H9 (cell line): ENCODE measurements around the gene FASTK. TPM values are rescaled to one million over a fixed set of nuclear protein-coding genes. Genes with fewer than 3 reads are reported as not detected.

ENCODE experiments used
- DNase-seq: peaks from one replicate; pipeline ENCODE4 v3.0.0-alpha.2; 2017
- H2AFZ ChIP-seq: one replicate; pipeline ENCODE4 v1.6.1; 2013; ENCODE audit warnings: mild to moderate bottlenecking, low read length, control low read depth, moderate library complexity
- H2AK5ac ChIP-seq: 2 replicates; pipeline ENCODE4 v1.6.1; 2013; ENCODE audit warnings: low read length, control low read depth, mixed read lengths; ENCODE audit not compliant: insufficient read length
- H2BK120ac ChIP-seq: one replicate; pipeline ENCODE4 v1.6.1; 2013; ENCODE audit warnings: low read depth, mild to moderate bottlenecking, low read length, control low read depth, inconsistent platforms; ENCODE audit not compliant: poor library complexity, severe bottlenecking
- H2BK12ac ChIP-seq: 2 replicates; pipeline ENCODE4 v1.6.1; 2013; ENCODE audit warnings: low read length, control low read depth, mixed read lengths, low read depth; ENCODE audit not compliant: insufficient read length
- H2BK15ac ChIP-seq: 2 replicates; pipeline ENCODE4 v1.6.1; 2013; ENCODE audit warnings: low read depth, low read length, control low read depth
- H2BK20ac ChIP-seq: one replicate; pipeline ENCODE4 v1.6.1; 2013; ENCODE audit warnings: low read depth, mild to moderate bottlenecking, low read length, control low read depth, inconsistent platforms; ENCODE audit not compliant: poor library complexity, severe bottlenecking
- H2BK5ac ChIP-seq: 2 replicates; pipeline ENCODE4 v1.6.1; 2013; ENCODE audit warnings: low read length, control low read depth, mixed read lengths; ENCODE audit not compliant: insufficient read length
- H3K14ac ChIP-seq: 2 replicates; pipeline ENCODE4 v1.6.1; 2013; ENCODE audit warnings: low read length, control low read depth; ENCODE audit not compliant: insufficient read depth
- H3K18ac ChIP-seq: 2 replicates; pipeline ENCODE4 v1.6.1; 2013; ENCODE audit warnings: low read depth, mild to moderate bottlenecking, mixed read lengths, low read length, control low read depth; ENCODE audit not compliant: insufficient read length
- H3K23ac ChIP-seq: 2 replicates; pipeline ENCODE4 v1.6.1; 2013; ENCODE audit warnings: low read length, control low read depth, mixed read lengths, low read depth; ENCODE audit not compliant: insufficient read length
- H3K23me2 ChIP-seq: 2 replicates; pipeline ENCODE4 v1.6.1; 2013; ENCODE audit warnings: low read depth, mild to moderate bottlenecking, mixed read lengths, low read length, control low read depth; ENCODE audit not compliant: insufficient read length, poor library complexity, severe bottlenecking
- H3K27ac ChIP-seq: 2 replicates; pipeline ENCODE4 v1.5.1; 2013; ENCODE audit warnings: low read length, control low read depth, mixed read lengths, low read depth; ENCODE audit not compliant: insufficient read length
- H3K27me3 ChIP-seq: 2 replicates; pipeline ENCODE4 v1.6.1; 2013; ENCODE audit warnings: low read length, control low read depth, inconsistent platforms; ENCODE audit not compliant: insufficient read depth
- H3K4ac ChIP-seq: 2 replicates; pipeline ENCODE4 v1.6.1; 2013; ENCODE audit warnings: low read depth, mild to moderate bottlenecking, control low read depth, inconsistent platforms, low read length, moderate library complexity
- H3K4me1 ChIP-seq: 2 replicates; pipeline ENCODE4 v1.6.1; 2013; ENCODE audit warnings: low read length, control low read depth, inconsistent platforms; ENCODE audit not compliant: insufficient read depth
- H3K4me2 ChIP-seq: 2 replicates; pipeline ENCODE4 v1.6.1; 2013; ENCODE audit warnings: low read length, control low read depth, mixed read lengths; ENCODE audit not compliant: insufficient read length, insufficient read depth
- H3K56ac ChIP-seq: 2 replicates; pipeline ENCODE4 v1.6.1; 2013; ENCODE audit warnings: low read depth, mild to moderate bottlenecking, mixed read lengths, low read length, control low read depth; ENCODE audit not compliant: insufficient read length
- H3K79me1 ChIP-seq: 2 replicates; pipeline ENCODE4 v1.6.1; 2013; ENCODE audit warnings: low read depth, mild to moderate bottlenecking, moderate library complexity, low read length, control low read depth, inconsistent platforms; ENCODE audit not compliant: insufficient read depth, poor library complexity, severe bottlenecking
- H3K79me2 ChIP-seq: 2 replicates; pipeline ENCODE4 v1.6.1; 2013; ENCODE audit warnings: low read length, control low read depth, inconsistent platforms; ENCODE audit not compliant: insufficient read depth
- H3K9ac ChIP-seq: 2 replicates; pipeline ENCODE4 v1.6.1; 2013; ENCODE audit warnings: low read length, control low read depth, mixed read lengths; ENCODE audit not compliant: insufficient read length; ENCODE audit errors: extremely low read depth
- H3K9me3 ChIP-seq: one replicate; pipeline ENCODE4 v1.6.1; 2013; ENCODE audit warnings: low read depth, low read length, inconsistent platforms; ENCODE audit not compliant: control insufficient read depth
- H3T11ph ChIP-seq: one replicate; pipeline ENCODE4 v1.6.1; 2013; ENCODE audit warnings: mild to moderate bottlenecking, low read length, control low read depth, inconsistent platforms
- H4K20me1 ChIP-seq: one replicate; pipeline ENCODE4 v1.6.1; 2013; ENCODE audit not compliant: control insufficient read depth, insufficient read length, insufficient read depth
- H4K5ac ChIP-seq: 2 replicates; pipeline ENCODE4 v1.6.1; 2013; ENCODE audit warnings: low read depth, mild to moderate bottlenecking, mixed read lengths, low read length, control low read depth; ENCODE audit not compliant: insufficient read length
- H4K8ac ChIP-seq: replicated peaks from 2 replicates; pipeline ENCODE4 v1.6.1; 2013; ENCODE audit warnings: low read length, control low read depth, mixed read lengths, low read depth; ENCODE audit not compliant: insufficient read length
- H4K91ac ChIP-seq: 2 replicates; pipeline ENCODE4 v1.6.1; 2013; ENCODE audit warnings: low read depth, mild to moderate bottlenecking, moderate library complexity, mixed read lengths, low read length, control low read depth; ENCODE audit not compliant: insufficient read length
- H3K27ac Mint-ChIP-seq, 3 experiments: 2 replicates in 2 of 3; 3 replicates in 1 of 3; pipeline ENCODE4 v1.8.0; 2020 to 2021; ENCODE audit warnings: mixed read lengths in 3 of 3, mild to moderate bottlenecking in 1 of 3, moderate library complexity in 1 of 3
- H3K27me3 Mint-ChIP-seq: 2 replicates; pipeline ENCODE4 v1.8.0; 2021; ENCODE audit warnings: low read depth, mild to moderate bottlenecking, moderate library complexity, mixed read lengths
- H3K36me3 Mint-ChIP-seq, 3 experiments: 2 replicates in 2 of 3; 3 replicates in 1 of 3; pipeline ENCODE4 v1.8.0; 2020 to 2021; ENCODE audit warnings: low read depth in 3 of 3, mixed read lengths in 3 of 3; ENCODE audit not compliant: insufficient read depth in 1 of 3
- H3K4me1 Mint-ChIP-seq, 2 experiments: 2 replicates each; pipeline ENCODE4 v1.8.0; 2020; ENCODE audit warnings: mixed read lengths in 2 of 2
- H3K4me3 Mint-ChIP-seq, 2 experiments: 2 replicates in 1 of 2; 3 replicates in 1 of 2; pipeline ENCODE4 v1.8.0; 2020 to 2021; ENCODE audit warnings: mild to moderate bottlenecking in 2 of 2, mixed read lengths in 2 of 2, moderate library complexity in 1 of 2
- H3K9me3 Mint-ChIP-seq, 2 experiments: 2 replicates in 1 of 2; 3 replicates in 1 of 2; pipeline ENCODE4 v1.8.0; 2020; ENCODE audit warnings: mild to moderate bottlenecking in 2 of 2, mixed read lengths in 2 of 2, moderate library complexity in 1 of 2
- CTCF ChIP-seq: fragments of 200-600 bp; sonication (generic); conservative IDR thresholded peaks from 3 replicates; pipeline ENCODE4 v1.8.0; 2021; ENCODE audit warnings: antibody characterized with exemption, mild to moderate bottlenecking
- WGBS: extraction: QIAGEN DNeasy Blood & Tissue Kit; methylation state at CpG from one replicate; pipeline ENCODE4 v1.1.7; 2013; ENCODE audit warnings: missing lambda C conversion rate, low lambda C conversion rate, mixed read lengths; ENCODE audit not compliant: insufficient read length; ENCODE audit errors: extremely low coverage; 5-methylcytosine and 5-hydroxymethylcytosine counted together
- total RNA-seq: library from RNA; stranded (reverse); gene quantifications from 2 replicates; pipeline ENCODE4 v1.2.1, GENCODE V29; 2021

FASTK gene
- total RNA-seq, 1 experiment from 2014 or later = 57.8 TPM

- no peak overlapping the region for H3K27ac ChIP-seq
- H3K23ac ChIP-seq = no peak overlapping the region
- peaks cover 16% of the 10 kb centered on the region for H3K27me3 Mint-ChIP-seq
- no peaks in the 10 kb centered on the region for H3K79me1 ChIP-seq
- H3K4ac ChIP-seq = no peak overlapping the region
- H3K27me3 ChIP-seq = no peaks in the 10 kb centered on the region
- H2BK20ac ChIP-seq = no peak overlapping the region
- H3T11ph ChIP-seq = no peak overlapping the region
- no peak overlapping the region for H2BK5ac ChIP-seq
- no peaks in the 10 kb centered on the region for H4K20me1 ChIP-seq
- peaks cover 10% of the 10 kb centered on the region for H3K23me2 ChIP-seq
- H3K9ac ChIP-seq = no peak overlapping the region
- H3K14ac ChIP-seq = no peak overlapping the region
- no peak overlapping the region for H3K56ac ChIP-seq
- H3K4me1 Mint-ChIP-seq = peaks cover 19 to 26% of the 10 kb centered on the region in 2 experiments
- H4K91ac ChIP-seq = no peak overlapping the region
- no peaks in the 10 kb centered on the region for H3K9me3 ChIP-seq
- H2AFZ ChIP-seq = no peak overlapping the region
- TF ChIP-seq CTCF = no peak
- H3K27ac Mint-ChIP-seq = no peak overlapping the region
- DNase-seq = no peak
- peaks cover 30 to 51% (median 38%) of the 10 kb centered on the region in 3 experiments for H3K36me3 Mint-ChIP-seq
- H3K18ac ChIP-seq = no peak overlapping the region
- no peaks in the 10 kb centered on the region for H3K79me2 ChIP-seq
- H2BK120ac ChIP-seq = no peak overlapping the region
- peaks cover 3% of the 10 kb centered on the region; the same call in 1 of the 2 replicates for H3K4me1 ChIP-seq
- no peak overlapping the region for H2AK5ac ChIP-seq
- no peak overlapping the region for H4K8ac ChIP-seq
- no CpG with 5 or more reads among the region's 19 CpGs for WGBS
- H3K9me3 Mint-ChIP-seq = no peaks in the 10 kb centered on the region
- H4K5ac ChIP-seq = no peak overlapping the region
- H3K4me3 Mint-ChIP-seq = peak overlapping the region; percentile 61 to 75
- peak overlapping the region; percentile 51 for H3K4me2 ChIP-seq
- no peak overlapping the region for H2BK12ac ChIP-seq
- H2BK15ac ChIP-seq = no peak overlapping the region
Measured at GRCh38 chr7:151126491-151127137, 46.0 kb upstream of the FASTK start.
